Mucosa of descending colon (tissue), 3 donors: Measurements from ENCODE around the gene SPATS2. TPM values are rescaled to one million over a fixed set of nuclear protein-coding genes. Genes with fewer than 3 reads are reported as not detected.

Experiments used
- ATAC-seq: fragments of 200-7000 bp; cut with Tn5 transposase; one replicate; pipeline ENCODE4 v1.9.1; 2020; ENCODE audit warnings: mild to moderate bottlenecking, moderate library complexity
- DNase-seq, 3 donors: peaks; one replicate each; pipeline ENCODE4 v3.0.0-alpha.2; 2020
- H3K36me3 ChIP-seq: fragments of 200-600 bp; one replicate; pipeline ENCODE4 v1.8.0; 2021; ENCODE audit warnings: low read depth, mild to moderate bottlenecking
- H3K4me1 ChIP-seq: fragments of 200-600 bp; one replicate; pipeline ENCODE4 v1.8.0; 2021; ENCODE audit warnings: low read depth, mild to moderate bottlenecking
- H3K4me3 ChIP-seq: fragments of 200-600 bp; one replicate; pipeline ENCODE4 v1.8.0; 2021; ENCODE audit warnings: mild to moderate bottlenecking
- H3K9me3 ChIP-seq: fragments of 200-600 bp; one replicate; pipeline ENCODE4 v1.8.0; 2021; ENCODE audit warnings: mild to moderate bottlenecking
- CTCF ChIP-seq: fragments of 200-600 bp; IDR thresholded peaks from one replicate; pipeline ENCODE4 v1.8.0; 2022; ENCODE audit warnings: antibody characterized with exemption, mild to moderate bottlenecking
- intact Hi-C, 2 donors: fragments of 100-400 bp; cut with DNase I in 1 of 2; cut with micrococcal nuclease in 1 of 2; formaldehyde crosslinking; loops; one replicate each; pipeline versions ENCODE4 v1.11.0 to v1.11.1; 2022; cut with DNase I, micrococcal nuclease
- total RNA-seq, 3 donors: library from RNA; stranded (reverse); fragmentation: NEBNext Ultra II Directional in 2 of 3; extraction: Animal tissue kit (Norgen Biotek cat#: 25700) in 2 of 3; gene quantifications; one replicate each; pipeline versions ENCODE4 v1.2.1 to v1.2.4, GENCODE V29; 2021 to 2023
- donor health status: DM: no; HTN: no; CAD: no; lungs with moderate emphysema.
- donor health status: DM: no; HTN: no; CAD: no.
- donor health status: DM: no; HTN: yes; CAD: no.

Gene SPATS2
- total RNA-seq, 3 donors from 2014 or later = 15.0 to 19.8 (median 18.3) TPM

GRCh38 chr12:49404956-49405355, 37.7 kb downstream of the SPATS2 start:
- H3K4me3 ChIP-seq = no peak overlapping the region
- TF ChIP-seq CTCF = no peak
- ATAC-seq (no peak), DNase-seq (no peak)
- H3K4me1 ChIP-seq = peaks cover 5% of the 10 kb centered on the region
- no peaks in the 10 kb centered on the region for H3K9me3 ChIP-seq
- intact Hi-C loops = no loop called here
- no peaks in the 10 kb centered on the region for H3K36me3 ChIP-seq

GRCh38 chr12:49410818-49411217, 43.6 kb downstream of the SPATS2 start:
- intact Hi-C loops = no loop called here
- Histone ChIP-seq H3K4me1 (no peaks in the 10 kb centered on the region), H3K4me3 (no peak overlapping the region), H3K9me3 (no peaks in the 10 kb centered on the region), H3K36me3 (no peaks in the 10 kb centered on the region)
- DNase-seq (no peak), ATAC-seq (no peak)
- TF ChIP-seq CTCF = no peak

- no peak for TF ChIP-seq CTCF
- H3K36me3 ChIP-seq = no peaks in the 10 kb centered on the region
- H3K4me3 ChIP-seq = no peak overlapping the region
- H3K4me1 ChIP-seq = no peaks in the 10 kb centered on the region
- ATAC-seq (no peak), DNase-seq (no peak)
- intact Hi-C loops = no loop called here
- H3K9me3 ChIP-seq = no peaks in the 10 kb centered on the region
These were observed 45.7 kb downstream of the SPATS2 start for GRCh38 chr12:49413010-49413409.

GRCh38 chr12:49413796-49414195, 46.5 kb downstream of the SPATS2 start:
- TF ChIP-seq CTCF = no peak
- no peak for DNase-seq

GRCh38 chr12:49414364-49414763, 47.1 kb downstream of the SPATS2 start:
- ATAC-seq (no peak), DNase-seq (no peak)
- no peak for TF ChIP-seq CTCF
- no peak overlapping the region for H3K4me3 ChIP-seq
- no peaks in the 10 kb centered on the region for H3K36me3 ChIP-seq
- intact Hi-C loops = no loop called here
- H3K4me1 ChIP-seq = no peaks in the 10 kb centered on the region
- no peaks in the 10 kb centered on the region for H3K9me3 ChIP-seq

More at GRCh38 chr12:49413796-49414195, 46.5 kb downstream of the SPATS2 start:
- no peak overlapping the region for H3K4me3 ChIP-seq
- H3K36me3 ChIP-seq = no peaks in the 10 kb centered on the region
- no peaks in the 10 kb centered on the region for H3K9me3 ChIP-seq
- no peaks in the 10 kb centered on the region for H3K4me1 ChIP-seq
- intact Hi-C loops = no loop called here
- ATAC-seq = no peak

- H3K4me1 ChIP-seq = peaks cover under 1% of the 10 kb centered on the region
- H3K4me3 ChIP-seq = no peak overlapping the region
- H3K9me3 ChIP-seq = no peaks in the 10 kb centered on the region
- DNase-seq (no peak), ATAC-seq (no peak)
- H3K36me3 ChIP-seq = no peaks in the 10 kb centered on the region
- intact Hi-C loops = no loop called here
- no peak for TF ChIP-seq CTCF
These were observed 48.3 kb downstream of the SPATS2 start for GRCh38 chr12:49415521-49415970.
